MG63 (cell line): ENCODE results near the gene ORM2. TPM values are rescaled to one million over a fixed set of nuclear protein-coding genes. Genes with fewer than 3 reads are reported as not detected.

Experiments
- DNase-seq: peaks from one replicate; pipeline ENCODE4 v3.0.0-alpha.2; 2020
- H3K27me3 ChIP-seq: fragments of 250-450 bp; sonication (Bioruptor Pico); 2 replicates; pipeline ENCODE4 v1.5.1; 2020; ENCODE audit warnings: mild to moderate bottlenecking, moderate library complexity
- H3K36me3 ChIP-seq: fragments of 250-450 bp; sonication (Bioruptor Pico); 2 replicates; pipeline ENCODE4 v1.5.1; 2020; ENCODE audit warnings: mild to moderate bottlenecking, moderate library complexity
- H3K4me3 ChIP-seq: fragments of 250-450 bp; sonication (Bioruptor Pico); 2 replicates; pipeline ENCODE4 v1.5.1; 2020; ENCODE audit warnings: mild to moderate bottlenecking, moderate library complexity
- H3K9me3 ChIP-seq: fragments of 250-450 bp; sonication (Bioruptor Pico); 2 replicates; pipeline ENCODE4 v1.5.1; 2020; ENCODE audit warnings: mild to moderate bottlenecking, moderate library complexity
- total RNA-seq: library from RNA; depleted of rRNA; stranded (reverse); fragments of >200 nt; shearing (Covaris generic); gene quantifications from 2 replicates; pipeline ENCODE4 v1.2.3, GENCODE V29; 2014; ENCODE audit warnings: low replicate concordance

The ORM2 gene
- total RNA-seq, 1 experiment from 2014 or later, result not detected

GRCh38 chr9:114289571-114290481 is 39.8 kb upstream of the ORM2 start:
- no peak for DNase-seq
- Histone ChIP-seq H3K36me3 (peaks cover 15% of the 10 kb centered on the region), H3K9me3 (peaks cover 2% of the 10 kb centered on the region), H3K4me3 (no peak overlapping the region), H3K27me3 (no peaks in the 10 kb centered on the region)

GRCh38 chr9:114290561-114290986 is 39.1 kb upstream of the ORM2 start:
- peaks cover 18% of the 10 kb centered on the region for H3K36me3 ChIP-seq
- H3K27me3 ChIP-seq, result no peaks in the 10 kb centered on the region
- H3K4me3 ChIP-seq, result no peak overlapping the region
- no peak for DNase-seq
- peaks cover 7% of the 10 kb centered on the region for H3K9me3 ChIP-seq

GRCh38 chr9:114291064-114291474 is 38.6 kb upstream of the ORM2 start:
- Histone ChIP-seq H3K36me3 (peaks cover 22% of the 10 kb centered on the region), H3K27me3 (no peaks in the 10 kb centered on the region), H3K9me3 (peaks cover 7% of the 10 kb centered on the region), H3K4me3 (no peak overlapping the region)
- DNase-seq, result peak; percentile 43

GRCh38 chr9:114291886-114292590 is 37.6 kb upstream of the ORM2 start:
- no peak for DNase-seq
- no peaks in the 10 kb centered on the region for H3K27me3 ChIP-seq
- H3K36me3 ChIP-seq, result peaks cover 28% of the 10 kb centered on the region
- no peak overlapping the region for H3K4me3 ChIP-seq
- peaks cover 11% of the 10 kb centered on the region for H3K9me3 ChIP-seq

GRCh38 chr9:114294664-114295063 is 35.0 kb upstream of the ORM2 start:
- peaks cover 11% of the 10 kb centered on the region for H3K9me3 ChIP-seq
- no peaks in the 10 kb centered on the region for H3K27me3 ChIP-seq
- H3K36me3 ChIP-seq, result peaks cover 28% of the 10 kb centered on the region
- no peak overlapping the region for H3K4me3 ChIP-seq
- DNase-seq, result no peak

- Histone ChIP-seq H3K36me3 (peaks cover 28% of the 10 kb centered on the region), H3K9me3 (peaks cover 11% of the 10 kb centered on the region), H3K27me3 (no peaks in the 10 kb centered on the region), H3K4me3 (no peak overlapping the region)
- DNase-seq, result no peak
Measured at GRCh38 chr9:114296338-114296737, 33.3 kb upstream of the ORM2 start.

- peaks cover 11% of the 10 kb centered on the region for H3K9me3 ChIP-seq
- DNase-seq, result no peak
- H3K27me3 ChIP-seq, result no peaks in the 10 kb centered on the region
- no peak overlapping the region for H3K4me3 ChIP-seq
- peaks cover 18% of the 10 kb centered on the region for H3K36me3 ChIP-seq
Measured at GRCh38 chr9:114299286-114300152, 30.1 kb upstream of the ORM2 start.

GRCh38 chr9:114300153-114300845 is 29.4 kb upstream of the ORM2 start:
- peaks cover 4% of the 10 kb centered on the region for H3K9me3 ChIP-seq
- no peak overlapping the region for H3K4me3 ChIP-seq
- peaks cover 11% of the 10 kb centered on the region for H3K36me3 ChIP-seq
- H3K27me3 ChIP-seq, result no peaks in the 10 kb centered on the region
- DNase-seq, result no peak

GRCh38 chr9:114300846-114301797 is 28.5 kb upstream of the ORM2 start:
- Histone ChIP-seq H3K36me3 (peaks cover 5% of the 10 kb centered on the region), H3K4me3 (no peak overlapping the region)
- no peak for DNase-seq

GRCh38 chr9:114301798-114302565 is 27.7 kb upstream of the ORM2 start:
- Histone ChIP-seq H3K9me3 (no peaks in the 10 kb centered on the region), H3K4me3 (no peak overlapping the region), H3K36me3 (no peaks in the 10 kb centered on the region; the same call in 1 of the 2 replicates), H3K27me3 (no peaks in the 10 kb centered on the region)
- no peak for DNase-seq

More at GRCh38 chr9:114300846-114301797, 28.5 kb upstream of the ORM2 start:
- Histone ChIP-seq H3K27me3 (no peaks in the 10 kb centered on the region), H3K9me3 (peaks cover 4% of the 10 kb centered on the region)

GRCh38 chr9:114302727-114303126 is 26.9 kb upstream of the ORM2 start:
- Histone ChIP-seq H3K36me3 (no peaks in the 10 kb centered on the region; the same call in 1 of the 2 replicates), H3K27me3 (no peaks in the 10 kb centered on the region), H3K4me3 (no peak overlapping the region), H3K9me3 (no peaks in the 10 kb centered on the region)
- DNase-seq, result no peak

- DNase-seq, result no peak
- no peaks in the 10 kb centered on the region for H3K27me3 ChIP-seq
- H3K4me3 ChIP-seq, result no peak overlapping the region
- H3K36me3 ChIP-seq, result no peaks in the 10 kb centered on the region; the same call in 1 of the 2 replicates
- no peaks in the 10 kb centered on the region for H3K9me3 ChIP-seq
Measured at GRCh38 chr9:114303571-114303970, 26.1 kb upstream of the ORM2 start.

GRCh38 chr9:114303977-114304376 is 25.7 kb upstream of the ORM2 start:
- Histone ChIP-seq H3K9me3 (no peaks in the 10 kb centered on the region), H3K4me3 (no peak overlapping the region), H3K36me3 (no peaks in the 10 kb centered on the region), H3K27me3 (no peaks in the 10 kb centered on the region)
- DNase-seq, result no peak

- H3K9me3 ChIP-seq, result no peaks in the 10 kb centered on the region
- H3K36me3 ChIP-seq, result no peaks in the 10 kb centered on the region
- no peak for DNase-seq
- no peak overlapping the region for H3K4me3 ChIP-seq
- no peaks in the 10 kb centered on the region for H3K27me3 ChIP-seq
Measured at GRCh38 chr9:114304416-114305188, 25.1 kb upstream of the ORM2 start.
